GM18909 (cell line): ENCODE measurements around the gene SRC.

Source experiments
- ATAC-seq: cut with Tn5 transposase; IDR thresholded peaks from one replicate; pipeline ENCODE4 v1.9.1; 2021; ENCODE audit warnings: mild to moderate bottlenecking; ENCODE audit not compliant: unreplicated experiment, poor library complexity

SRC gene

GRCh38 chr20:37379967-37380828 is 34.3 kb downstream of the SRC start:
- ATAC-seq, result no peak

GRCh38 chr20:37380864-37381579 is 35.1 kb downstream of the SRC start:
- ATAC-seq, result no peak

GRCh38 chr20:37381621-37382471 is 35.9 kb downstream of the SRC start:
- no peak for ATAC-seq

- no peak for ATAC-seq
Observed at GRCh38 chr20:37382482-37383120, 36.7 kb downstream of the SRC start.

GRCh38 chr20:37383229-37383989 is 37.5 kb downstream of the SRC start:
- no peak for ATAC-seq

GRCh38 chr20:37384683-37385174 is 38.8 kb downstream of the SRC start:
- peak; percentile 57 for ATAC-seq

GRCh38 chr20:37385176-37385575 is 39.2 kb downstream of the SRC start:
- ATAC-seq, result no peak

GRCh38 chr20:37385659-37386504 is 39.9 kb downstream of the SRC start:
- no peak for ATAC-seq

- ATAC-seq, result no peak
Observed at GRCh38 chr20:37386505-37387251, 40.7 kb downstream of the SRC start.

GRCh38 chr20:37387519-37388269 is 41.8 kb downstream of the SRC start:
- ATAC-seq, result no peak

GRCh38 chr20:37388831-37389230 is 42.9 kb downstream of the SRC start:
- no peak for ATAC-seq

- ATAC-seq, result no peak
Observed at GRCh38 chr20:37389241-37389747, 43.4 kb downstream of the SRC start.

GRCh38 chr20:37389844-37390275 is 43.9 kb downstream of the SRC start:
- no peak for ATAC-seq

- ATAC-seq, result no peak
Observed at GRCh38 chr20:37390503-37390890, 44.6 kb downstream of the SRC start.

GRCh38 chr20:37390891-37391525 is 45.1 kb downstream of the SRC start:
- ATAC-seq, result no peak

GRCh38 chr20:37392441-37393195 is 46.7 kb downstream of the SRC start:
- ATAC-seq, result no peak
